SK-N-SH (cell line): Measurements from ENCODE around the gene ADAMTS16. TPM values are rescaled to one million over a fixed set of nuclear protein-coding genes. Genes with fewer than 3 reads are reported as not detected.

Experiments used
- CTCF ChIA-PET: fragments of 300-600, 350-600 bp; formaldehyde crosslinking; extraction: SDS; loops from one replicate; lab custom pipeline; 2021; lab: Yijun Ruan, JAX
- POLR2A ChIA-PET: fragments of 350-600 bp; sonication (Branson Sonifier 250); formaldehyde crosslinking; extraction: SDS; loops from one replicate; lab custom pipeline; 2020; ENCODE audit warnings: antibody characterized with exemption, inconsistent platforms; lab: Yijun Ruan, JAX
- DNase-seq: peaks from one replicate; pipeline ENCODE4 v3.0.0; 2012
- H2AFZ ChIP-seq: fragments of 200-600 bp; sonication (generic); 2 replicates; pipeline ENCODE4 v1.8.1; 2016; ENCODE audit warnings: antibody characterized with exemption, mild to moderate bottlenecking, low read depth
- H3F3A ChIP-seq: fragments of 200-600 bp; sonication (generic); replicated peaks from 2 replicates; pipeline ENCODE3; 2016; ENCODE audit warnings: antibody characterized with exemption, mild to moderate bottlenecking; ENCODE audit not compliant: insufficient read depth
- H3K27ac ChIP-seq, 2 experiments: fragments of 200-500 bp in 1 of 2; fragments of 200-600 bp in 1 of 2; sonication (Bioruptor generic) in 1 of 2; sonication (generic), shearing (Covaris generic) in 1 of 2; 2 replicates each; pipeline versions ENCODE4 v1.5.1 to v1.6.1; 2014 to 2016; ENCODE audit warnings: low read depth in 2 of 2, inconsistent platforms in 1 of 2, low read length in 1 of 2, mild to moderate bottlenecking in 1 of 2, mixed read lengths in 1 of 2
- H3K27me3 ChIP-seq: fragments of 200-600 bp; sonication (generic), shearing (Covaris generic); 2 replicates; pipeline ENCODE4 v1.6.1; 2016; ENCODE audit warnings: mixed run types; ENCODE audit not compliant: insufficient read depth
- H3K36me3 ChIP-seq, 2 experiments: fragments of 200-500 bp in 1 of 2; fragments of 200-600 bp in 1 of 2; sonication (Bioruptor generic) in 1 of 2; sonication (generic) in 1 of 2; replicated peaks in 1 of 2; 2 replicates each; pipeline versions ENCODE3 to v1.5.1; 2014 to 2016; ENCODE audit warnings: low read length in 1 of 2, mild to moderate bottlenecking in 1 of 2; ENCODE audit not compliant: insufficient read depth in 2 of 2, control insufficient read depth in 1 of 2
- H3K4me1 ChIP-seq, 2 experiments: fragments of 200-500 bp in 1 of 2; fragments of 200-600 bp in 1 of 2; sonication (Bioruptor generic) in 1 of 2; sonication (generic), shearing (Covaris generic) in 1 of 2; 2 replicates each; pipeline versions ENCODE4 v1.5.1 to v1.6.1; 2014 to 2016; ENCODE audit warnings: low read depth in 1 of 2, low read length in 1 of 2, mixed run types in 1 of 2; ENCODE audit not compliant: insufficient read depth in 2 of 2, control insufficient read depth in 1 of 2
- H3K4me2 ChIP-seq: fragments of 200-600 bp; sonication (generic), shearing (Covaris generic); 2 replicates; pipeline ENCODE4 v1.6.1; 2017; ENCODE audit warnings: mixed run types
- H3K4me3 ChIP-seq, 2 experiments: fragments of 200-500 bp in 1 of 2; fragments of 200-600 bp in 1 of 2; sonication (Bioruptor generic) in 1 of 2; sonication (generic), shearing (Covaris generic) in 1 of 2; 2 replicates each; pipeline versions ENCODE4 v1.5.1 to v1.8.1; 2014 to 2016; ENCODE audit warnings: low read depth in 2 of 2, inconsistent platforms in 1 of 2, low read length in 1 of 2, mild to moderate bottlenecking in 1 of 2, mixed read lengths in 1 of 2, moderate library complexity in 1 of 2
- H3K79me2 ChIP-seq: fragments of 200-600 bp; sonication (generic); 2 replicates; pipeline ENCODE4 v1.8.1; 2017; ENCODE audit warnings: mild to moderate bottlenecking; ENCODE audit not compliant: insufficient read depth
- H3K9ac ChIP-seq: fragments of 200-600 bp; sonication (generic); 2 replicates; pipeline ENCODE4 v1.6.1; 2017; ENCODE audit warnings: mixed run types
- H3K9me2 ChIP-seq: fragments of 200-600 bp; sonication (generic); 2 replicates; pipeline ENCODE4 v1.6.1; 2017; ENCODE audit warnings: mixed run types
- H3K9me3 ChIP-seq: fragments of 200-600 bp; sonication (generic); 2 replicates; pipeline ENCODE4 v1.6.1; 2017; ENCODE audit warnings: mixed run types, mild to moderate bottlenecking, moderate library complexity
- H4K20me1 ChIP-seq: fragments of 200-600 bp; sonication (generic); 2 replicates; pipeline ENCODE4 v1.6.1; 2017; ENCODE audit warnings: mild to moderate bottlenecking, mixed run types; ENCODE audit not compliant: insufficient read depth
- FOXJ3 ChIP-seq: sonication (generic); formaldehyde crosslinking; IDR thresholded peaks from 2 replicates; pipeline ENCODE4 v1.5.1; 2020; ENCODE audit warnings: mild to moderate bottlenecking, missing genetic modification reagents
- GATA2 ChIP-seq: sonication (generic); formaldehyde crosslinking; IDR thresholded peaks from 2 replicates; pipeline ENCODE4 v1.5.0; 2020; ENCODE audit warnings: mild to moderate bottlenecking, missing genetic modification reagents
- POLR2AphosphoS5 ChIP-seq: IDR thresholded peaks from 2 replicates; pipeline ENCODE4 v1.6.1; 2012; ENCODE audit warnings: low read depth, low read length
- RXRA ChIP-seq: IDR thresholded peaks from 2 replicates; pipeline ENCODE4 v1.4.0; 2012; ENCODE audit warnings: low read depth, mild to moderate bottlenecking, borderline replicate concordance
- TAF1 ChIP-seq: IDR thresholded peaks from 2 replicates; pipeline ENCODE4 v1.6.1; 2012; ENCODE audit warnings: low read depth, mild to moderate bottlenecking, low read length, moderate library complexity, borderline replicate concordance
- WGBS: methylation state at CpG from one replicate; pipeline ENCODE4 v1.1.6; 2017; ENCODE audit warnings: low lambda C conversion rate; 5-methylcytosine and 5-hydroxymethylcytosine counted together
- polyA plus RNA-seq, 3 experiments: library from polyadenylated mRNA; depleted of rRNA; stranded (reverse); fragments of >200 nt; gene quantifications; 2 replicates each; pipeline ENCODE4 v1.2.3, GENCODE V29; 2012
- TF ChIP-seq, protein P1 (sequence below): fragments of 200-600 bp; sonication (generic); IDR thresholded peaks from 2 replicates; pipeline ENCODE4 v1.6.1; 2017; ENCODE audit warnings: antibody characterized with exemption, mild to moderate bottlenecking, moderate library complexity
- TF ChIP-seq, protein P2 (sequence below): IDR thresholded peaks from 2 replicates; pipeline ENCODE4 v1.6.1; 2012; ENCODE audit warnings: mild to moderate bottlenecking, low read depth, low read length, moderate library complexity
- TF ChIP-seq, protein P3 (sequence below): fragments of 150-350 bp; IDR thresholded peaks from 2 replicates; pipeline ENCODE4 v1.6.1; 2016; ENCODE audit warnings: mild to moderate bottlenecking, low read depth, low read length

The ADAMTS16 gene
- polyA plus RNA-seq, 1 of the 3 experiments (the other 2 are of a cell fraction) = not detected

GRCh38 chr5:5181650-5182324 lies 41.7 kb downstream of the ADAMTS16 start (continued):
- TF ChIP-seq, protein P1, sequence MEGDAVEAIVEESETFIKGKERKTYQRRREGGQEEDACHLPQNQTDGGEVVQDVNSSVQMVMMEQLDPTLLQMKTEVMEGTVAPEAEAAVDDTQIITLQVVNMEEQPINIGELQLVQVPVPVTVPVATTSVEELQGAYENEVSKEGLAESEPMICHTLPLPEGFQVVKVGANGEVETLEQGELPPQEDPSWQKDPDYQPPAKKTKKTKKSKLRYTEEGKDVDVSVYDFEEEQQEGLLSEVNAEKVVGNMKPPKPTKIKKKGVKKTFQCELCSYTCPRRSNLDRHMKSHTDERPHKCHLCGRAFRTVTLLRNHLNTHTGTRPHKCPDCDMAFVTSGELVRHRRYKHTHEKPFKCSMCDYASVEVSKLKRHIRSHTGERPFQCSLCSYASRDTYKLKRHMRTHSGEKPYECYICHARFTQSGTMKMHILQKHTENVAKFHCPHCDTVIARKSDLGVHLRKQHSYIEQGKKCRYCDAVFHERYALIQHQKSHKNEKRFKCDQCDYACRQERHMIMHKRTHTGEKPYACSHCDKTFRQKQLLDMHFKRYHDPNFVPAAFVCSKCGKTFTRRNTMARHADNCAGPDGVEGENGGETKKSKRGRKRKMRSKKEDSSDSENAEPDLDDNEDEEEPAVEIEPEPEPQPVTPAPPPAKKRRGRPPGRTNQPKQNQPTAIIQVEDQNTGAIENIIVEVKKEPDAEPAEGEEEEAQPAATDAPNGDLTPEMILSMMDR = no peak
- TF ChIP-seq, protein P2, sequence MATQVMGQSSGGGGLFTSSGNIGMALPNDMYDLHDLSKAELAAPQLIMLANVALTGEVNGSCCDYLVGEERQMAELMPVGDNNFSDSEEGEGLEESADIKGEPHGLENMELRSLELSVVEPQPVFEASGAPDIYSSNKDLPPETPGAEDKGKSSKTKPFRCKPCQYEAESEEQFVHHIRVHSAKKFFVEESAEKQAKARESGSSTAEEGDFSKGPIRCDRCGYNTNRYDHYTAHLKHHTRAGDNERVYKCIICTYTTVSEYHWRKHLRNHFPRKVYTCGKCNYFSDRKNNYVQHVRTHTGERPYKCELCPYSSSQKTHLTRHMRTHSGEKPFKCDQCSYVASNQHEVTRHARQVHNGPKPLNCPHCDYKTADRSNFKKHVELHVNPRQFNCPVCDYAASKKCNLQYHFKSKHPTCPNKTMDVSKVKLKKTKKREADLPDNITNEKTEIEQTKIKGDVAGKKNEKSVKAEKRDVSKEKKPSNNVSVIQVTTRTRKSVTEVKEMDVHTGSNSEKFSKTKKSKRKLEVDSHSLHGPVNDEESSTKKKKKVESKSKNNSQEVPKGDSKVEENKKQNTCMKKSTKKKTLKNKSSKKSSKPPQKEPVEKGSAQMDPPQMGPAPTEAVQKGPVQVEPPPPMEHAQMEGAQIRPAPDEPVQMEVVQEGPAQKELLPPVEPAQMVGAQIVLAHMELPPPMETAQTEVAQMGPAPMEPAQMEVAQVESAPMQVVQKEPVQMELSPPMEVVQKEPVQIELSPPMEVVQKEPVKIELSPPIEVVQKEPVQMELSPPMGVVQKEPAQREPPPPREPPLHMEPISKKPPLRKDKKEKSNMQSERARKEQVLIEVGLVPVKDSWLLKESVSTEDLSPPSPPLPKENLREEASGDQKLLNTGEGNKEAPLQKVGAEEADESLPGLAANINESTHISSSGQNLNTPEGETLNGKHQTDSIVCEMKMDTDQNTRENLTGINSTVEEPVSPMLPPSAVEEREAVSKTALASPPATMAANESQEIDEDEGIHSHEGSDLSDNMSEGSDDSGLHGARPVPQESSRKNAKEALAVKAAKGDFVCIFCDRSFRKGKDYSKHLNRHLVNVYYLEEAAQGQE = no peak
- no peak for TF ChIP-seq FOXJ3 (CRISPR knock-in tag)

DNA sequence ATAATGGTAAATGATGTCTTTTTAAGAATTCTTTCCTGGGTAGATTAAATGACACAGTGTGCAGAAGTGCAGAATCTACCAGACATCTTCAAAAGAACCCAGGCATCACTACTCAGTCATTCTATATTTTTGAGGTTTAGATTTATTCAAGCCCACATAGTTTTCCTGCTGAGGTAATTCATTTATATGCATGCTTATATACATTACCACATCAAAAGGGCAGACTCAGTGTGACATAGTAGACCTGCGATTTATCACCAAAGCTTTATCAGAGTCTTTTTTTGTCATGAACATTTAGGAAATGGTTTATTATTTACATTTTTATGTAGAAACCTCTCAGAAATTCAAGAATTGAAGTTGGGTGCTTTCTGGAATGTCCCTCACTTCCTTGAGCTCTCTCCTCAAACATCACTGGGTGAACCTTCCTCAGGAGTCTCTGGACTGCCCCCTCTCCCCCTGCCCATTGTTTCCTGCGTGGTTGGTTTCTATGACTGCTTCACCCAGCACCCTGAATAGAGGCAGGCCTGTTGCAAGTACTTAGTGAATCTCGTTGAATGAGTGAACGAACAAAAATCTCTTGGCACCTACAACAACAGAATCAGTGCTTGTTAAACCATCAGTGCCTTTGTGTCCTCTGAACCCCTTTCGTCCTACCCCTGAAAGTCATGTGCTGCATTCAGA lies 42.5 kb downstream of the ADAMTS16 start:
- Histone ChIP-seq H3K4me2 (no peak overlapping the region), H3K4me1 (no peaks in the 10 kb centered on the region), H3K4me3 (no peak overlapping the region), H2AFZ (no peak overlapping the region), H3F3A (no peaks in the 10 kb centered on the region), H4K20me1 (no peaks in the 10 kb centered on the region), H3K9me2 (no peaks in the 10 kb centered on the region), H3K27me3 (no peaks in the 10 kb centered on the region), H3K79me2 (no peaks in the 10 kb centered on the region), H3K9me3 (no peaks in the 10 kb centered on the region), H3K27ac (no peak overlapping the region), H3K36me3 (no peaks in the 10 kb centered on the region), H3K9ac (no peak overlapping the region)
- ChIA-PET CTCF (no interaction called here), POLR2A (no interaction called here)
- no peak for DNase-seq
- TF ChIP-seq RXRA (no peak), TAF1 (no peak), GATA2 (no peak), POLR2AphosphoS5 (no peak)
- TF ChIP-seq, protein P3, sequence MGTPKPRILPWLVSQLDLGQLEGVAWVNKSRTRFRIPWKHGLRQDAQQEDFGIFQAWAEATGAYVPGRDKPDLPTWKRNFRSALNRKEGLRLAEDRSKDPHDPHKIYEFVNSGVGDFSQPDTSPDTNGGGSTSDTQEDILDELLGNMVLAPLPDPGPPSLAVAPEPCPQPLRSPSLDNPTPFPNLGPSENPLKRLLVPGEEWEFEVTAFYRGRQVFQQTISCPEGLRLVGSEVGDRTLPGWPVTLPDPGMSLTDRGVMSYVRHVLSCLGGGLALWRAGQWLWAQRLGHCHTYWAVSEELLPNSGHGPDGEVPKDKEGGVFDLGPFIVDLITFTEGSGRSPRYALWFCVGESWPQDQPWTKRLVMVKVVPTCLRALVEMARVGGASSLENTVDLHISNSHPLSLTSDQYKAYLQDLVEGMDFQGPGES = no peak
- 59% methylated on average over 5 of the region's 5 CpGs for WGBS
